Frontal cortex (tissue), 4 donors: ENCODE data around the gene SNX18. TPM values are rescaled to one million over a fixed set of nuclear protein-coding genes. Genes with fewer than 3 reads are reported as not detected.
"Not testable (repeated sequence)": the region's sequence is repeated elsewhere in the genome, so short reads cannot be mapped to it uniquely, and the experiment has no call there.

Experiments used
- DNase-seq, 2 donors: peaks; one replicate each; pipeline ENCODE4 v3.0.0; 2012; ENCODE audit warnings: low spot score in 2 of 2
- FAIRE-seq: peaks from 2 replicates; lab custom pipeline; 2012; peaks lifted over from hg19 to GRCh38; lab: Jason Lieb, UNC
- total RNA-seq: library from RNA; depleted of rRNA; stranded (reverse); fragments of >200 nt; gene quantifications from one replicate; pipeline ENCODE4 v1.2.3, GENCODE V29; 2014
- donor health status: control.
- donor health status: control.
- donor health status: control.

The SNX18 gene
- total RNA-seq, 1 donor from 2014 or later, result 24.9 TPM

DNA sequence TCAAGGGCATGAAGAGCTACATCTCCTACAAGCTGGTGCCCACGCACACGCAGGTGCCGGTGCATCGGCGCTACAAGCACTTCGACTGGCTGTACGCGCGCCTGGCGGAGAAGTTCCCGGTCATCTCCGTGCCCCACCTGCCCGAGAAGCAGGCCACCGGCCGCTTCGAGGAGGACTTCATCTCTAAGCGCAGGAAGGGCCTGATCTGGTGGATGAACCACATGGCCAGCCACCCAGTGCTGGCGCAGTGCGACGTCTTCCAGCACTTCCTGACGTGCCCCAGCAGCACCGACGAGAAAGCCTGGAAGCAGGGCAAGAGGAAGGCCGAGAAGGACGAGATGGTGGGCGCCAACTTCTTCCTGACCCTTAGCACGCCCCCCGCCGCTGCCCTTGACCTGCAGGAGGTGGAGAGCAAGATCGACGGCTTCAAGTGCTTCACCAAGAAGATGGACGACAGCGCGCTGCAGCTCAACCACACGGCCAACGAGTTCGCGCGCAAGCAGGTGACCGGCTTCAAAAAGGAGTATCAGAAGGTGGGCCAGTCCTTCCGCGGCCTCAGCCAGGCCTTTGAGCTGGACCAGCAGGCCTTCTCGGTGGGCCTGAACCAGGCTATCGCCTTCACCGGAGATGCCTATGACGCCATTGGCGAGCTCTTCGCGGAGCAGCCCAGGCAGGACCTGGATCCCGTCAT is 1.4 kb downstream of the SNX18 start:
- DNase-seq (no peak), FAIRE-seq (no peak)

DNA sequence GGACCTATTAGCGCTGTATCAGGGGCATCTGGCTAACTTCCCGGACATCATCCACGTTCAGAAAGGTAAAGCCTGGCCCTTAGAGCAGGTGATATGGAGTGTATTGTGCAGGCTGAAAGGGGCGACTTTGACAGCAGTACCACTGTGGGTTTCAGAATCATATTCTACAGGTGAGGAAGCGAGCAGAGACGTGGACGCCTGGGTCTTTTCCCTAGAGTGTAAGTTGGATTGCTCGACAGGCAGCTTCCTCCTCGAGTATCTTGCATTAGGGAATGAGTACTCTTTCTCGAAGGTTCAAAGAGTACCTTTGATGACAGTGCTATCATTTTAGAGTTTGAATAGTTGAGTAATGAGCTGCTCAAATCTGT is 1.9 kb downstream of the SNX18 start:
- DNase-seq, result no peak
- no peak for FAIRE-seq

DNA sequence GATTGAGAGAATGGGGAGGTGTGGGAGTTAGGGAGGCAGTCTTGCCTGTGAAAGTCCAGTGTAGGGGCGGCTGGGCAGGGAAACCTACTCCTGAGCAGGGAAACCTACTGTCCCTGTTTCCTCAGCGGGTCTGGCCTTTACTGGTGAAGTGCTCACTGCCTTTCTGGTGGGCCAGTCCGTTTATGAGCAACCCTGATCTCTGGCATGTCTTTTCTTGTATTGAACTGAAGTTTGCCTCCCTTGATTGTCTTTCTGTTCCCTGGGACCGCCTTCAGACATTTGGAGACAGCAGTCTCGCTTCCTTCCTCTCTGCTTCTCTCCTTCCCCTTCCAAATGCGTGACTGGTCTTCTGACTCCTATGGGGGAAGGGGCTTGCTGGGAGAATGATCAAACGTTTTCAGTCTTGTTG is 2.9 kb downstream of the SNX18 start:
- DNase-seq (no peak), FAIRE-seq (no peak)

DNA sequence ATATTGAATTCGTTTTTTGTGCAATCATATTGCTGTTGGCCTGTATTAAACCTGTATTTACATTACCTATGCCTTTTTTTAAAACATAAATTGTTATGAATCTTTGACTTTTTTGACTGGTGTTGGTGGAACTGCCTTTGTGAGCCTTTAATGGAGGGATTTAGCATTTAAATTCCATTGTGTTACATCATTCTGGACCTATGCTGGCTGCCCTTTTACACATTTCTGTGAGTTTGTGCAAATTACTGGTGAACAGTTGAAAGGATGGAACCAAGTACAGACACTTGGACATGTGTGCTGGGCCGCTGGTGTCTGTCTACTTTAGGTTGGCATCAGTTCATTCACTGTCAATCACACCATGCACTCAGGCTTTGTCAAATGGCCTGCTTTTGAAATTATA is 3.4 kb downstream of the SNX18 start:
- no peak for FAIRE-seq

DNA sequence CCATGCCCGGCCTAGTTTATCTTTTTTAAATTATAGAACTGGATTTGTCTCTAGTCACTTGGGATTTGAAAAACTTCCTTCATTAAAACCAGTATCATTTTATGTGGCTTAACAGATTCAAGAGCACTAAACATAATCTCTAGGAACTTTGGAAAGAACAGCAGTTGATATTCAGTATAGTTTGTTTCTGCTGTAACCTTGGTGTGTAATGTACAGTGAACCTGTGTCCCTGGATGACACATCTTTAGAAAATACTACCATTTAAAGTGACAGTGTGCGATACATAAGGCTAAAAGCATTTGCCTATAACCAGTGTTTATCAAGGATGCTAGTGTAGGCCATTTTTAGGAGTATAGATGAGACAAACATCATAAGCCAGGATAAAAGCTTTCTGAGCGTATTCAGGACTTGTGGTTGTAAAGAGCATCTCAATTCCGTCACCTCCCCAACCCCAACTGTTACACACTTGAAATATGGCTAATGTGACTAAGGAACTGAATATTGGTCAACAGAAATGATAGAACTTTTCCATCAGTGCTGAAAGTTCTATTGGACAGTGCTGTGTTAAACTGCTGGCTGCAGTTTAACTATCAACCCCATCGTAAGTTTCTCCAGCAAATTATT is 4.4 kb downstream of the SNX18 start:
- no peak for FAIRE-seq
- no peak for DNase-seq

More for the DNA sequence above, 3.4 kb downstream of the SNX18 start:
- no peak for DNase-seq

DNA sequence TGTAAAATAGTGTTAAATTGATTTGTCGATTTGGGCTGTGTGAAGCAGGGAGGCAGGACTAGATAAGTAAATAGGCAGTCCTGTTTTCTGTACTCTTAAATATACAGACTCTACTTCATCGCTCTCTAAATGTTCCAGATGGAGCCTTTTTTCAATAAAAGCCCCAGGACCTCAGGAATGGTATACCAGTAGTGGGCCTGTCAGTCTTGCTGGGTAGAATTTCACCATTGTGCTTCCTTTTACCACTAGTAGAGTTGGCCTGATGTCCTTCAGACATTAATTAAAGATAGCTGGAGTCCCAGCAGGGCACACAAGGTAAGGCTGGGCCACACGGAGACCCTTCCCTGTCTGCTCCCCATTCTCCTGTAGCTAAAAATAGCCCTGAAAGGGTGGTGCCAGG is 6.0 kb downstream of the SNX18 start:
- no peak for DNase-seq
- no peak for FAIRE-seq

DNA sequence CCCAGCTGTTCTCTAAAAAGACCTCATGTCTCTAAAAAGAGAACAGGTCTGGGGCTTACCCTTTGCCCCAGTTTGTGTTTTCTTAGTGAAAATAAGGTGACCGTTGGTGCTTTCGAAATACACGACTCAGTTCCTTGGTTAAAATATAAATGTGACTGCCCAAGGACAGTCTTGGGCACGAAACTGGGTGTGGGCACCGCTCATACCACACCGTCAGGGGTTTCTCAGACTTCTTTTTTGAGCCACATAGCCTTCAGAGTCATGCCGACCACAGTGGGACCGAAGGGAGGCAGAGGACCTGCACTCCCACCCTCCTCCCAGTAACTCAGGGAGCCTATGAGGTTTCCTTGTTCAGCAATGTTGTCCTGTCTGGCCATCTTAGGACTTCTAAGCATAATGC is 6.5 kb downstream of the SNX18 start:
- no peak for FAIRE-seq
- no peak for DNase-seq

DNA sequence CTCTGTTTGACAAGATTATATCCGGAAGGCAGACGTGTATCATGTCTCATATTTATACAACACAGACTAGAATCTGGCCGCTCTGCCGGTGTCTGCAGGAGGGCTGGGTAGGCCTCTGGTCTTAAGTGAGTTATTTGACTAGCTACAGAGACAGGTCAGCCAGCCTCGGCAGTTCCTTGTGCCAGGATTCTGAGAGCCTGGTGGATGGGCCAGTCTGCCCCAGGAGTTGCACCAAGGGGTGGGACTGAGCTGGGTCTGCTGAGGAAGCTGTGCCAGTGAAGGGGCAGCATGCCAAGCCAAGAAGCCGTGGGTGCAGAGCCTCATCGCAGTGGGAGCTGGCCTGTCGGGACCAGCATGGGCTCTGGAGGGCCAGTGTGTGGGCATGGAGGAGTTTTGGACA is 7.1 kb downstream of the SNX18 start:
- FAIRE-seq (no peak), DNase-seq (no peak)

DNA sequence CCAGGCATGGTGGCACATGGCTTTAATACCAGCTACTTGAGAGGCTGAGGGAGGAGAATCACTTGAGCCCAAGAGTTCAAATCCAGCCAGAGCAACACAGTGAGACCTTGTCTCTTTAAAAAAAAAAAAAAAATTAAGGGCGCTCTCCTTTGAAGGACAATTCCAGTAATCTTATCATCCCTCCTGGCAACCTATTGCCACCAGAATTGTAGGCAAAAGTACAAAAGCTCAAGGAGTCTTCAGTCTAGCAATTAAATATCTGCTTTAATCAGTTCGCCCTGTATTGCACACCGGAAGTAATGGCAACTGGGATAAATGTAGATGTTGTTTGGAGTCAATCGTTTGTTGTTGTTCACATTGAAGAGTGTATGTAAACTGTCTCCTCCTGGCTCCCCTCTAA is 7.7 kb downstream of the SNX18 start:
- FAIRE-seq (no peak), DNase-seq (no peak)

DNA sequence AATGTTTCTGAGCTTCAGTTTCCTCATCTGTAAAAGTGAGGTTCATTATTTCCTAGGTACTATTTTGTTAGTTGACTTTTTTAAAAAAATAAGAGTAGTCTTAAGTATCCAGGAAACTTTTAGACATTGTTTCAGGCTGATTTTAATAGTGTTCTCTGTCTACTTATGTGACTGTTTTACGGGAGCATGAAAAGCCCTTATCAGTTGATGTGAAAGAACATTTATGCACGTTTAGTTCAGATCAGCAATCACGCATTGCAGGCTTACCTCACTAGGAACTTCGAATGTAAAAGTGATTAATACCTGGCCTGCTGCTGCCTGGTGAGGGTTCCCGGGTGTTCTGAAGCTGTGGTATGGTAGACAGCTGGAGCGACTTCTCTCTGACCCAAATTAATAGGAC is 8.1 kb downstream of the SNX18 start:
- DNase-seq, result no peak
- FAIRE-seq, result no peak

DNA sequence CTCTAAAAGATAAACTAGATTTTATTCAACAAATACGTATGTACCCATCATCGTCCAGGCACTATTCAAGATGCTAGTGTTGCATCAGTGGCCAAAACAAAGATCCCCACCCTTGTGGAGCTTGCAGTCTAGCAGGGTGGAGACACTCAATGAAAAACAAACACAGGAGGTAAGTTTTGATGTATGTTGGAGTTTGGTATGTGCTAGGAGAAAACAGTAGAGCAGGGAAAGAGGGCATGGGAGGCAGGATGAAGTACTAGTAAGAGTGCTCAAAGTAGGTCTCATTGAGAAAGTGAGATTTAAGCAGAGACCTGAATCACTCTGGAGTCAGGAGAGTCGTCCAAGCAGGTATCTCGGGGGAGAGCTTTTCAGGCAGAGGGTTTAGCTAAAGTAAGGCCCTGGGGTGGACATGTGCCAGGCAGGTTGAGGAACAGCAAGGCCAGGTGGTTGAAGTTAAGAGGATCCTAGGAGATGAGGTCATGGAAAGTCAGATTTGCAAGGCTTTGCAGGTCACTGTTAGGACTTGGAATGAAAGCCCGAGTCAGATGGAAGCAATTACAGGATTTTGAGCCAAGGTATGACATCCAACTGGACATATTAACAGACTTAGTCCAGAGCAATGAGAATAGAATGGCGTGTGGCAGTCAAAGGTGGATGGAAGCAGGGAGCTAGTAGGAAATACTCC is 9.2 kb downstream of the SNX18 start:
- no peak for FAIRE-seq
- DNase-seq, result no peak

DNA sequence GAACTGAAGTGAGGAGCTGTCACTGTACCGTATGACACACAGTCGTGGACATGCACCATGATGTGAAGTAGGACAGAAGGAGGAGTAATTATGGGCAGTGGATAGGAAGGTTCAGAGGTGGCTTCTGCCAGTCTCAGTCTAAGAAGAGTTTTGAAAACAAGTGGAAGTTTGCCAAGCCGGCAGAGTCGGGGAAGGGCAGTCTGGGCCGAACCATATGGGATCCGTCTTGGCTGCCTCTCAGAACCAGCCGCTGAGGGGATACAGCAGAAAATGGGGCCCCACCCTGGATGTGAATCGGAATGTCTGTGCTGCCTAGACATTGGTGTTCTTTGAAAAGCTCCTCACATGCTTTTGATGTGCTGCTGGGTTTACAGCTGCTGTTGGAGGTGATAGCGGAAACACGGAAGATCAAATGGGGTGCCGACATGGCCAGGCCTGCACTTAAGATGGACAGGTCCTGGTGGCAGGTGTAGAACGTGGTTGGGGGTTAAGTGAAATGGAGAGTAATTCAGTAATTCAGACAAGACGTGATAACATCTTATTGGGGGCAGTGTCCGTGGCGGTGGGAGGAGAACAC is 11.2 kb downstream of the SNX18 start:
- FAIRE-seq (no peak), DNase-seq (no peak)

DNA sequence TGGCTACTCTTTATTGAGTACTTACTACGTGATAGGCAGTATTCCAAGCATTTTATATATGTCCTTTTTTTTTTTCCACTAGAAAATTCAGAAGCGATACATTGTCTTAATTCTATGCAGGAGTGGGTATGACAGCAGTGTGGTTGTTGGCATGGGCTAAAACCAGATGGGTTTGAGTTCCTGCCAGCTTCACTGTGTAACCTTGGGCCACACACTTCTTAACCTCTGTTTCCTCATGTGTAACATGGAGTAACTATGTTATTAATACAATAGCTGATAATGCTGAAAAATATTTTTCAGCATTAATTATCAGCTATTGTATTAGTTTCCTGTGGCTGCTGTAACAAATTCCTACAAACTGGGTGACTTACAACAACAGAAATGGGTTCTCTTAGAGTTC is 12.0 kb downstream of the SNX18 start:
- DNase-seq (no peak), FAIRE-seq (no peak)

DNA sequence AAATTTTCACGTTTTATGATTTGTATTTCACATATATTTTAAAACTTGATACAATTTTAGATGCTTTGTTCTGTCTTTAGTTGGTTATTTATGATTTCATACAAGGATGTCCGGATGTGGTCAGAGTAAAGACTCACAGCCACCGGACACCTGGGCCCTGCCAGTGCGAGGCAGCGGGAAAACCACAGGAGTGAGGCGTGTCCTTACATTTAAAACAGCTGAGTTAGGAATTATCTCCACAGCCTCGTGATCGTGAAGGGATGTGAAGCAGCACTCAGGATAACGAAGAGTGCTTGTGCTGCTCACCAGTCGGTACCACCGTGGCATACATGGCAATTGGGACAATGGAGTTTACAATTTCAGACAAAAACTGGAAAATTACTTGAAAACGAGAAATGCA is 14.0 kb downstream of the SNX18 start:
- FAIRE-seq (no peak), DNase-seq (no peak)

DNA sequence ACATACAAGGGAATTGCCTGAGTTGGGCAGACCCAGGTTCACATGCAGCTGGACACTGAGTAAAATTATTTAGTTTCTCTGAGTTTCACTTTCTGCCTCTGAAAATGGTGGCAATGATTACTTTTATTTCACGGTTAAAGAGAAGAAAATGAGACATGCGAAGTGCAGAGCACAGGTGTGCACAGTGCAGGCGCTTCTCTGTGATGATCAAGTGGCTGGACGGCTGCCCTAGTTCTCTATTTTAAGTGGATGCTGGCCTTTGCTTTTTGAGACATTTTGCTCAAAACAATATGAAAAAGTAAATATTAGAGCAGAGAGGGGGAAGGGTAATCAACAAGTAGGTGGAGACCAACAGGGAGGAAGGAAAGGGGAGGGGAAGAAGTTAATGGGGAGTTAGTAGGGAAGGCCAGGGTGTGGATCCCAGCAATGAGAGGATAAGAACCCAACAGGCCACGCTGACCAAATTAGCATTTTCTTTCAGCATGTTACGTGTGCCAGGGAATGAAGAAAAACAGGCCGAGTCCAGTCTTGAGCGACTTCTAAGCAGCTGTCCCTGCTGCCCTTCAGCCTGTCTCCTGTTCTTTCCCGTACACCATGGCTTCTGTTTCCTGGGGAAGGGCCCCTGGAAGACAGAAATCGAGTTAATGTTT is 16.1 kb downstream of the SNX18 start:
- FAIRE-seq (no peak), DNase-seq (no peak)

DNA sequence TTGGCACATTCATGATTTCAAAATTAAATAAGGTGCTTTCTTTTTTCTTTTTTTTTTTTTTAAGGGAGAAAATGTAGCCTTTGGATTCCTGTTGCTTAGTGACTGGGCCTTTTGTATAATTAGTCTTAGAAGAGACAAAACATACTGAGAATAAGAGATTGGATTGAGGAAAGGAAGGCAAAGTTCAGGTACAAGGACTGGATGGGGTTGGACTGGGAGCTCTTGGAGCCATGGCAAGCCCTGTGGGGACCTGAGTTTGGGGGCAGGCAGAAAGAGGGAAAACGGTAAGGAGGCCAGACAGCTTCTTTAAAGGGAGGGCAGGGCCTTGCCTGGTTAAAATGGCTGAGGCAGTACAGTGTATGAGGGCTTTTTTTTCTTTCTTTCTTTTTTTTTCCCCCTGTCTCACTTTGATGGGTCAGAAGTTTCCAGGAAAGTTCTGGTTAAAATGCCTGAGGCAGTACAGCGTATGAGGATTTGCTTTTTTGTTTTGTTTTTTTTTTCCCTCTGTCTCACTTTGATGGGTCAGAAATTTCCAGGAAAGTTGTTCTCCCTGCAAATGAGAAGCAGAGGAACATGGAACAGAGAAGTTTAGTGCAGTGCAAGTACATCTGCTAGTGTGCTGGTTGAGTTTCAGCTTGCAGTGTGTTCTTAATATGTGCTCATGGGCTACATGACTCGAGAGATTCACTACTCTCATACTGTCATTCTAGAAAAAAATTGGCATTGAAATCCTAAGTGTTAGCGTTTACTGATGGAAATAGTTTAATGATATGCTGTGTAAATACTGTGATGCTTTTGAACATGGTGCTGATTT is 16.8 kb downstream of the SNX18 start:
- DNase-seq (no peak), FAIRE-seq (no peak)

DNA sequence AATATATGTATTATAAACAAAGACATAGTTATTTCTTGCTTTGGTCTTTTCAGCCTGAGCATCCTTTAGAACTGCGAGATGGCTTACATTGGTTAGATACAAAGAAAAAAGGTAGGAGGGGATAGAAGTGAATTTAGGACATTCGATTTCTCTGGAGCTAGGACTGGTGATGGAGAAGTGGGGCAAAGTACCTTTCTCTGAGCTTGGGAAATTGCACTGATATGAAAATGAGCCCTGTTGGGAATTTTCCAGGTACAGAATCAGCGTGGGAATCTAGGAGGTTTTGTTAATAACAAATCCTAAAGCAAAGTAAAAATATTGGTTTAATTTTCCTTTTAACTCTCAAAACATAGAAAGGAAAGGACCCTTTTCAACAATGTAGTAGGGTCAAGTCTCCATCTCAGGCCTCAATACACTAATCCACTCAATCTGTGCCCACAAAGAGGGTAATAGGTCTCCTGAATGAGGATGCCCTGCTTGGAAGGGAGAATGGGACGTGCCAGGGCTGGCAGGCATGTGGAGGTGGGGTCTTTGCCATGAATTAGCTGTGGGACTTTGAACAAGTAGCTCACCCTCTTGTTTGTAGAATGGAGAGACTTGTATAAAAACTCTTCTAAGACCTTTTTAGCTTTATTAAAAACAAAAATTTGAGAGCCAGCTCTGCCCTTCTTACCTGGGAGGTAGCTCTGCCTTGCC is 17.7 kb downstream of the SNX18 start:
- DNase-seq (no peak), FAIRE-seq (no peak)

DNA sequence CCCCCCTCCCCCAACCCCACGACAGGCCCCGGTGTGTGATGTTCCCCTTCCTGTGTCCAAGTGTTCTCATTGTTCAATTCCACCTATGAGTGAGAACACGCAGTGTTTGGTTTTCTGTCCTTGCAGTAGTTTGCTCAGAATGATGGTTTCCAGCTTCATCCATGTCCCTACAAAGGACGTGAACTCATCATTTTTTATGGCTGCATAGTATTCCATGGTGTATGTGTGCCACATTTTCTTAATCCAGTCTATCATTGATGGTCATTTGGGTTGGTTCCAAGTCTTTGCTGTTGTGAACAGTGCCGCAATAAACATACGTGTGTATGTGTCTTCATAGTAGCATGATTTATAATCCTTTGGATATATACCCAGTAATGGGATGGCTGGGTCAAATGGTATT is 18.8 kb downstream of the SNX18 start:
- FAIRE-seq, DNase-seq: not testable (repeated sequence)

DNA sequence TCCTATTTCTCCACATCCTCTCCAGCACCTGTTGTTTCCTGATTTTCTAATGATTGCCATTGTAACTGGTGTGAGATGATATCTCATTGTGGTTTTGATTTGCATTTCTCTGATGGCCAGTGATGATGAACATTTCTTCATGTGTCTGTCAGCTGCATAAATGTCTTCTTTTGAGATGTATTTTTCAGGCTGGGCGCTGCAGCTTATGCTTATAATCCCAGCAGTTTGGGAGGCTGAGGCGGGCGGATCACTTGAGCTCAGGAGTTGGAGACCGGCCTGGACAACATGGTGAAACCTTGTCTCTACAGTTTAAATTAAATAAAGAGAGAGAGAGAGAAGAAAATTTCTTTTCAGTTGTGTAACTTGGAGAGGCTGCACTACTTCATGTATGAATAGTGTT is 19.3 kb downstream of the SNX18 start:
- DNase-seq, FAIRE-seq: not testable (repeated sequence)
